H1 (cell line): ENCODE measurements around the gene ING5. TPM values are rescaled to one million over a fixed set of nuclear protein-coding genes. Genes with fewer than 3 reads are reported as not detected.
A peak's percentile ranks its signal among the peaks of the same experiment; 100 is the strongest.

Experiments
- CTCF ChIA-PET: fragments of 300-600 bp; sonication (Branson Sonifier 250); formaldehyde crosslinking; loops from one replicate; lab custom pipeline; 2021; ENCODE audit not compliant: partially characterized antibody; lab: Charles Lee
- POLR2A ChIA-PET: fragments of 300-600 bp; sonication (Branson Sonifier 250); formaldehyde crosslinking; loops from one replicate; lab custom pipeline; 2021; ENCODE audit warnings: inconsistent platforms; ENCODE audit not compliant: partially characterized antibody; lab: Charles Lee
- DNase-seq, 2 experiments: peaks; one replicate each; pipeline versions ENCODE4 v3.0.0 to v3.0.0-alpha.2; 2010 to 2022; ENCODE audit warnings: low spot score in 2 of 2, low read depth in 1 of 2, mixed read lengths in 1 of 2
- FAIRE-seq: peaks from 2 replicates; lab custom pipeline; 2011; peaks lifted over from hg19 to GRCh38; lab: Jason Lieb, UNC
- H2AFZ ChIP-seq: 2 replicates; pipeline ENCODE4 v1.8.1; 2012; ENCODE audit warnings: low read length, inconsistent platforms
- H2AK5ac ChIP-seq: 2 replicates; pipeline ENCODE4 v1.6.1; 2013; ENCODE audit warnings: low read depth, low read length
- H2BK120ac ChIP-seq: replicated peaks from 2 replicates; pipeline ENCODE3; 2013; ENCODE audit warnings: low read depth, low read length, inconsistent platforms
- H2BK12ac ChIP-seq: 2 replicates; pipeline ENCODE4 v1.6.1; 2013; ENCODE audit warnings: low read depth, low read length
- H2BK15ac ChIP-seq: 2 replicates; pipeline ENCODE4 v1.6.1; 2013; ENCODE audit warnings: low read length
- H2BK20ac ChIP-seq: 2 replicates; pipeline ENCODE4 v1.6.1; 2013; ENCODE audit warnings: low read length
- H2BK5ac ChIP-seq: 2 replicates; pipeline ENCODE4 v1.6.1; 2013; ENCODE audit warnings: low read depth, low read length
- H3K14ac ChIP-seq: 2 replicates; pipeline ENCODE4 v1.6.1; 2013; ENCODE audit warnings: inconsistent platforms; ENCODE audit not compliant: insufficient read length
- H3K18ac ChIP-seq: 2 replicates; pipeline ENCODE4 v1.6.1; 2013; ENCODE audit warnings: low read length; ENCODE audit errors: extremely low read depth
- H3K23ac ChIP-seq: 2 replicates; pipeline ENCODE4 v1.6.1; 2013; ENCODE audit warnings: inconsistent platforms; ENCODE audit not compliant: insufficient read length
- H3K23me2 ChIP-seq: 2 replicates; pipeline ENCODE4 v1.6.1; 2013; ENCODE audit warnings: low read depth, low read length
- H3K27ac ChIP-seq: 2 replicates; pipeline ENCODE4 v1.6.1; 2011; ENCODE audit warnings: low read depth, low read length, inconsistent platforms
- H3K27me3 ChIP-seq, 4 experiments: replicated peaks in 1 of 4; 1 replicate in 1 of 4; 2 replicates in 3 of 4; pipeline versions ENCODE4 v1.6.1 to v1.8.1; 2011 to 2013; ENCODE audit warnings: low read length in 3 of 4, mild to moderate bottlenecking in 3 of 4, inconsistent platforms in 2 of 4, mixed read lengths in 2 of 4, moderate library complexity in 1 of 4; ENCODE audit not compliant: control insufficient read depth in 3 of 4, insufficient read depth in 3 of 4; ENCODE audit errors: extremely low read depth in 1 of 4
- H3K36me3 ChIP-seq, 4 experiments: 2 replicates each; pipeline versions ENCODE4 v1.6.1 to v1.8.1; 2011 to 2013; ENCODE audit warnings: mild to moderate bottlenecking in 4 of 4, low read length in 3 of 4, moderate library complexity in 2 of 4, control low read depth in 1 of 4, inconsistent platforms in 1 of 4; ENCODE audit not compliant: insufficient read depth in 4 of 4, control insufficient read depth in 2 of 4
- H3K4ac ChIP-seq: replicated peaks from 2 replicates; pipeline ENCODE3; 2013; ENCODE audit warnings: low read length, low read depth, mixed read lengths, inconsistent platforms; ENCODE audit not compliant: insufficient read length
- H3K4me1 ChIP-seq, 4 experiments: replicated peaks in 1 of 4; 1 replicate in 1 of 4; 2 replicates in 3 of 4; pipeline versions ENCODE4 v1.6.1 to v1.8.1; 2011 to 2013; ENCODE audit warnings: low read length in 3 of 4, inconsistent platforms in 2 of 4, mixed read lengths in 1 of 4; ENCODE audit not compliant: insufficient read depth in 4 of 4, control insufficient read depth in 3 of 4
- H3K4me2 ChIP-seq, 2 experiments: 2 replicates each; pipeline versions ENCODE4 v1.6.1 to v1.8.1; 2011 to 2013; ENCODE audit warnings: low read depth in 2 of 2, low read length in 2 of 2, control low read depth in 1 of 2, inconsistent platforms in 1 of 2, mild to moderate bottlenecking in 1 of 2; ENCODE audit not compliant: insufficient read depth in 1 of 2
- H3K4me3 ChIP-seq, 4 experiments: fragments of 200-600, 300-600 bp in 1 of 4; sonication (generic), shearing (Covaris generic), sonication (Bioruptor Twin) in 1 of 4; 2 replicates each; pipeline versions ENCODE4 v1.5.1 to v1.8.1; 2011 to 2016; ENCODE audit warnings: low read length in 4 of 4, low read depth in 3 of 4, control low read depth in 2 of 4, inconsistent platforms in 2 of 4, mild to moderate bottlenecking in 2 of 4, mixed read lengths in 1 of 4, moderate library complexity in 1 of 4; ENCODE audit not compliant: insufficient read depth in 2 of 4; ENCODE audit errors: extremely low read depth in 1 of 4
- H3K56ac ChIP-seq: replicated peaks from 2 replicates; pipeline ENCODE3; 2013; ENCODE audit warnings: low read depth, mild to moderate bottlenecking, mixed read lengths, low read length, inconsistent platforms; ENCODE audit not compliant: insufficient read length
- H3K79me1 ChIP-seq: 2 replicates; pipeline ENCODE4 v1.6.1; 2013; ENCODE audit warnings: low read depth, low read length, control low read depth
- H3K79me2 ChIP-seq, 2 experiments: 2 replicates each; pipeline versions ENCODE4 v1.6.1 to v1.8.1; 2012 to 2013; ENCODE audit warnings: low read length in 2 of 2, mild to moderate bottlenecking in 2 of 2, inconsistent platforms in 1 of 2; ENCODE audit not compliant: insufficient read depth in 2 of 2, control insufficient read depth in 1 of 2
- H3K9ac ChIP-seq, 4 experiments: replicated peaks in 1 of 4; 1 replicate in 1 of 4; 2 replicates in 3 of 4; pipeline versions ENCODE4 v1.6.1 to v1.8.1; 2011 to 2013; ENCODE audit warnings: low read depth in 3 of 4, low read length in 3 of 4, control low read depth in 2 of 4, mild to moderate bottlenecking in 2 of 4, moderate library complexity in 2 of 4, inconsistent platforms in 1 of 4; ENCODE audit errors: extremely low read depth in 1 of 4
- H3K9me3 ChIP-seq, 2 experiments: 2 replicates each; pipeline versions ENCODE4 v1.6.1 to v1.8.1; 2012 to 2013; ENCODE audit warnings: mild to moderate bottlenecking in 2 of 2, moderate library complexity in 2 of 2, control low read depth in 1 of 2, inconsistent platforms in 1 of 2, low read depth in 1 of 2, low read length in 1 of 2, mixed read lengths in 1 of 2; ENCODE audit not compliant: insufficient read depth in 2 of 2
- H4K20me1 ChIP-seq, 2 experiments: replicated peaks in 1 of 2; 2 replicates each; pipeline versions ENCODE3 to v1.8.1; 2011 to 2013; ENCODE audit warnings: inconsistent platforms in 2 of 2, low read length in 2 of 2, mild to moderate bottlenecking in 1 of 2; ENCODE audit not compliant: insufficient read depth in 2 of 2, control insufficient read depth in 1 of 2
- H4K5ac ChIP-seq: 2 replicates; pipeline ENCODE4 v1.6.1; 2013; ENCODE audit warnings: low read length, low read depth, mixed read lengths, inconsistent platforms; ENCODE audit not compliant: insufficient read length
- H4K8ac ChIP-seq: 2 replicates; pipeline ENCODE4 v1.8.0; 2013; ENCODE audit warnings: mild to moderate bottlenecking, moderate library complexity, low read length, inconsistent platforms; ENCODE audit not compliant: insufficient read depth; ENCODE audit errors: extremely low read depth
- H4K91ac ChIP-seq: replicated peaks from 2 replicates; pipeline ENCODE3; 2013; ENCODE audit warnings: low read length, mixed read lengths, inconsistent platforms; ENCODE audit not compliant: insufficient read length
- EGR1 ChIP-seq: IDR thresholded peaks from 2 replicates; pipeline ENCODE4 v1.6.1; 2011; ENCODE audit warnings: low read depth, low read length, borderline replicate concordance
- RAD21 ChIP-seq, 2 experiments: IDR thresholded peaks in 1 of 2; conservative IDR thresholded peaks in 1 of 2; 2 replicates each; pipeline ENCODE4 v1.6.1; 2011; ENCODE audit warnings: low read depth in 2 of 2, low read length in 2 of 2, improper control_type of control experiment in 1 of 2, inconsistent platforms in 1 of 2, mild to moderate bottlenecking in 1 of 2, moderate library complexity in 1 of 2
- RNF2 ChIP-seq: fragments of 200-900, 300-1000 bp; sonication (generic); IDR thresholded peaks from 2 replicates; pipeline ENCODE4 v1.7.1; 2016; ENCODE audit warnings: borderline replicate concordance, low read depth, mild to moderate bottlenecking, antibody characterized with exemption, low read length; ENCODE audit not compliant: poor library complexity, severe bottlenecking; ENCODE audit errors: missing control alignments
- RXRA ChIP-seq: IDR thresholded peaks from 2 replicates; pipeline ENCODE4 v1.6.1; 2011; ENCODE audit warnings: low read depth, mild to moderate bottlenecking, low read length, moderate library complexity; ENCODE audit not compliant: insufficient read depth
- SIRT6 ChIP-seq: IDR thresholded peaks from one replicate; pipeline ENCODE4 v1.7.1; 2012; ENCODE audit warnings: low read length, inconsistent platforms
- SP4 ChIP-seq: IDR thresholded peaks from 2 replicates; pipeline ENCODE4 v1.6.1; 2012; ENCODE audit warnings: low read length, inconsistent platforms
- TEAD4 ChIP-seq: IDR thresholded peaks from 2 replicates; pipeline ENCODE4 v1.6.1; 2012; ENCODE audit warnings: low read depth, low read length, inconsistent platforms, mixed read lengths
- ZNF274 ChIP-seq: IDR thresholded peaks from 2 replicates; pipeline ENCODE4 v1.7.0; 2012; ENCODE audit warnings: low read length, borderline replicate concordance; ENCODE audit errors: extremely low read depth
- WGBS, 2 experiments: shearing (Covaris generic) in 1 of 2; methylation state at CpG; one replicate each; pipeline versions ENCODE4 v1.1.6 to v1.1.7; 2013 to 2015; ENCODE audit warnings: low lambda C conversion rate in 2 of 2, mixed read lengths in 2 of 2, inconsistent platforms in 1 of 2, low coverage in 1 of 2, missing lambda C conversion rate in 1 of 2; ENCODE audit not compliant: insufficient replicate concordance in 2 of 2, insufficient coverage in 1 of 2, insufficient read length in 1 of 2; ENCODE audit errors: extremely low coverage in 1 of 2, missing lambda C conversion rate in 1 of 2; 5-methylcytosine and 5-hydroxymethylcytosine counted together
- polyA plus RNA-seq, 7 experiments: library from polyadenylated mRNA; depleted of rRNA in 3 of 7; stranded (reverse) in 5 of 7; unstranded in 2 of 7; fragments of >200 nt in 5 of 7; fragments of 200-250 nt in 2 of 7; gene quantifications; 1 replicate in 5 of 7; 2 replicates in 1 of 7; 4 replicates in 1 of 7; pipeline versions ENCODE4 v1.2.1 to v1.2.3, GENCODE V29; 2011 to 2013; ENCODE audit warnings: missing spikeins in 2 of 7, mixed read lengths in 2 of 7
- total RNA-seq: library from RNA; stranded (reverse); fragmentation: NEBNext Ultra II Directional; extraction: Animal tissue kit (Norgen Biotek cat#: 25700); gene quantifications from 2 replicates; pipeline ENCODE4 v1.2.1, GENCODE V29; 2021

ING5 gene
- total and polyA plus RNA-seq, 2 of the 8 experiments (the other 6 are each of a cell fraction or from before 2014, with no cell fraction given): 41.5 to 47.4 TPM

- Histone ChIP-seq H3K9ac (no peak overlapping the region), H3K23me2 (no peaks in the 10 kb centered on the region), H3K4me1 (peaks cover 0 to 9% (median 2%) of the 10 kb centered on the region in 4 experiments; a peak in 3 of 7 replicates), H3K4me3 (no peak overlapping the region), H2BK5ac (no peak overlapping the region), H3K79me1 (no peaks in the 10 kb centered on the region; the same call in 1 of the 2 replicates), H3K56ac (no peak overlapping the region), H3K27ac (no peak overlapping the region), H3K36me3 (no peaks in the 10 kb centered on the region), H2AFZ (no peak overlapping the region), H3K14ac (no peak overlapping the region), H2BK20ac (no peak overlapping the region), H4K91ac (no peak overlapping the region), H3K4me2 (no peak overlapping the region), H4K5ac (no peak overlapping the region), H3K23ac (no peak overlapping the region), H3K9me3 (peaks cover 6 to 8% of the 10 kb centered on the region in 2 experiments; a peak in 3 of 4 replicates), H3K79me2 (no peaks in the 10 kb centered on the region), H2AK5ac (no peak overlapping the region), H3K27me3 (no peaks in the 10 kb centered on the region), H4K8ac (no peak overlapping the region), H3K4ac (no peak overlapping the region), H3K18ac (no peak overlapping the region), H4K20me1 (peaks cover 0 to 2% of the 10 kb centered on the region in 2 experiments), H2BK15ac (no peak overlapping the region), H2BK12ac (no peak overlapping the region), H2BK120ac (no peak overlapping the region)
- FAIRE-seq (no peak), DNase-seq (peak in 1 of 2 experiments; percentile 31)
- ChIA-PET POLR2A (interaction anchor here (0.8 kb wide), 1 partner anchor 40 kb away, joined by 3 read pairs; no protein-coding TSS in a partner anchor), CTCF (interaction anchor here (0.8 to 0.9 kb wide), 2 partner anchors 31 to 76 kb away, joined by 3 to 4 read pairs; no protein-coding TSS in a partner anchor)
- WGBS, 2 experiments: 90% methylated on average over 13 of the region's 13 CpGs; no CpG with 5 or more reads in 1 of the 2 experiments
- TF ChIP-seq EGR1 (no peak), SIRT6 (no peak), ZNF274 (no peak), RAD21 (IDR thresholded peaks at IDR 0.05 in 1 of 2, conservative IDR thresholded peaks at IDR 0.05 in 1 of 2; ENCODE audit: low read depth in 2 of 2, low read length in 2 of 2) (no peak), SP4 (no peak), RXRA (no peak), RNF2 (no peak), TEAD4 (no peak)
Observed at GRCh38 chr2:241762933-241763369, 61.1 kb downstream of the ING5 start.
